HG02981 (cell line): ENCODE measurements around the gene TNPO3.
"Not testable (repeated sequence)": the region's sequence is repeated elsewhere in the genome, so short reads cannot be mapped to it uniquely, and the experiment has no call there.

Experiments
- ATAC-seq: cut with Tn5 transposase; IDR thresholded peaks from one replicate; pipeline ENCODE4 v1.9.1; 2021; ENCODE audit warnings: mild to moderate bottlenecking, moderate library complexity; ENCODE audit not compliant: unreplicated experiment

The TNPO3 gene

GRCh38 chr7:128968624-128969023 is 86.3 kb downstream of the TNPO3 start:
- ATAC-seq = no peak

- ATAC-seq = peak; percentile 83
Measured at GRCh38 chr7:128963327-128963757, 91.6 kb downstream of the TNPO3 start.

DNA sequence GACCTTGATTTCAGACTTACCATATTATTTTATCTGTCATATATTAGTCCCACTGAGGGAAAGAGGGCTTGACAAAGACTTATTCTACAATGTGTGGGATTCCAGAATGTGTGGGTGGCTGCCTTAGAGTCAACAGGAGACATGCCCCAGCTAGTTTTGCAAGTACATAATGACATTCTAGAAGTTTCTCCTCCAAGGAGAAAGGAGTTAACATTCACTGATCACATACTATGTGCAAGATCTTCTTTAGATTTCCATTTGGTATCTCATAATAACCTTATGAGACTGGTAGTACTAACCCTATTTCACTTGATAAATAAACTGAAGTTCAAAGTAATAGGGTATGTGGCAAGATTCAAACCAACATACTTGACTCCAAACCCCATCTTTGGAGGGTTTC is 92.0 kb downstream of the TNPO3 start:
- peak; percentile 10 for ATAC-seq

DNA sequence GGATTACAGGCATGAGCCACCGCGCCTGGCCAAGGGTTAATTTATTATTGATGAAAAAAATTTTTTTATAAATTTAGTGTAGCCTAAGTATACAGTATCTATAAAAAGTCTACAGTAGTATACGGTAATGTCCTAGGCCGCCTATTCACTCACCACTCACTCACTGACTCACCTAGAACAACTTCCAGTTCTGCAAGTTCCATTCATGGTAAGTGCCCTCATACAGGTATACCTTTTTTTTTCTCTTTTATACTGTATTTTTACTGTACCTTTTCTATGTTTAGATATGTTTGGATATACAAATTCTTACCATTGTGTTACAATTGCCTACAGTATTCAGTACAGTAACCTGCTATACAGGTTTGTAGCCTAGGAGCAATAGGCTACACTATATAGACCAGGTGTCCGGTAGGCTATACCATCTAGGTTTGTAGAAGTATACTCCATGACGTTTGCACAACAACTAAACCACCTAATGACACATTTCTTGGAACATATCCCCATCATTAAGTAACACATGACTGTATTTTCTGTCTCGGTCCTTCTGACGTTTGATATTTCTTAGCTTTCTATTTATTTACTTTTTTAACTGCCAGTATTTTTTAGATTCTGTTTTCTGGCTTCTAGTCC is 93.8 kb downstream of the TNPO3 start:
- ATAC-seq = no peak

GRCh38 chr7:128959296-128959695 is 95.6 kb downstream of the TNPO3 start:
- ATAC-seq = no peak

GRCh38 chr7:128955981-128956380 is 98.9 kb downstream of the TNPO3 start:
- ATAC-seq = no peak

DNA sequence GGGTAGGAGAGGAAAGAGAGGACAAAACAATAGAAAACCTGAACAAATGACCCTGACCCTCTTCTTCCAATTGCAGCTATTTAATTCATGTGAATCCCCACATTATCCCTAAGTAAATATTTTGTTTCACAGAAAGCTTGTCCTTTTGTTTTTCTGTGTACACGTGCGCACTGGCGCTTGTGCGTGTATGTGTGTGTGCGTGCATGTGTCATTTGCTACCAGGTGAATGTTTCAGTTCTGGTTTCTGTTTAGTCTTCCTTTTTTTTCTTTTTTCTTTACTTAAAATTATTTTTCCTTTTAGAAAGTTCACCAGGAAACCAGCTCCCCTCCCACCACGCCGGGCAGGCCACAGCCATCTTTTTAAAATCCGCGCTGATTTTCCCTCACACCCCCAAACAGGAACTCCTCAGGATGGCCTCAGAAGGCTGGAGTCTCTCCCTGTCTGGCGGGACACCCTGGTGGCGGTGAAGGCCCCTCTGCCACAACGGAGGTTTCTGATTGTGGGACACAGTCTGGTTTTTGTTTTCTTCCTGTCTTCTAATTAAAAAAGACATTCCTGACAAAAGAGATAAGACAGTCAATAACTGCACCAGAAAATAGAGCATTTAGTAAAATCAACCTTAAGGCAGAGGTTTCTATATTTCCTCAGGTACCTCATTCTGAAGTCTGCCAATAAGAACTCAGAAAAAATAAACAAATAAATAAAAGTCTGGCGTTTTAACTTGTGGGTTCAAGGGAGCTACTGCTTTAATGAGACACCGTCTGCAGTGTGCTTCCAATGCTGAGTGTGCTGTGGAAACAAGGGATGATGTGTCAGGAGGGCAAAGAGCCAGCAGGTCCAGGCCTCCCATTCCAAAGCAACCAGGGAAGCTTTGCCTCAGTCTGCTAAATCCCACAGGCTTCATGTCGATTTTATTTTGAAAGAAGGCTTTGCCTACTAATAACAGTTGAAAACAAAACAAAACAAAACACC is 99.8 kb downstream of the TNPO3 start:
- peak; percentile 62 for ATAC-seq

DNA sequence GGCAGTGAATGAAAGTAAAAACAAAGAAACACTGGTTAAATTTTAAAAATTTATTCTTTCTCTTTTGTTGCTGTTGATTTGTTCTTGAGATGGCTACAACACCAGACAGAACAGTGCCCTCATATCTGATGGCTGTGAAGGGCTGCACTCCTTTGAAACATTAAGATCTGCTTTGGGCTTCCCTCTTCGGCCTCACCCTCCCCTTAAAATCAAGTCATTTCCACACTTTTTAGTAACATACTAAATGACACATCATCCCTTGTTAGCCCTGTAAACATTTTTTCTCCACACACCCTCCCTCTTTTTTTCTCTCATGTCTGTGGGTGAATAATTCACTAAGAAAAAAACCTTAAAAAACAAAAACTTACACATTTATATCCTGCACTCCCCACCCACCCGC is 100.8 kb downstream of the TNPO3 start:
- ATAC-seq = no peak

DNA sequence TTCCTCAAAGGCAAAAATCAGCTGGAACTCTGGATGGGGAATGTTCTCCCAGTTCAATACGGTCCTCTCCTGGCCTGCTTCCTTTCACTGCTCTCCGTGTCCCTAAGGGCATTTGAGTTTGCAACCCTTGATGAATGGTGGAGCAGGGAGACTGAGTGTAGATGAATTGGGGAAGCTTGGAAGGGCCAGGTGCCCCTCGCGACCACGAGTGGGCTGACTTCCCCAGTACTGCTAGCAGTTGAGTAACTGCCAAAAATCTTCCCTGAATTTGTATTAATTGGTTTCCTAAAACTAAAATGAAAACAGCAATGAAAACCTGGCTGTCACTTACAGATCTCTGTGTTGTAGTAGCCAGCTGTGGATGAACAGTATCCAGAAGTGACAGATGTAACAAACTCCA is 103.6 kb downstream of the TNPO3 start:
- no peak for ATAC-seq

DNA sequence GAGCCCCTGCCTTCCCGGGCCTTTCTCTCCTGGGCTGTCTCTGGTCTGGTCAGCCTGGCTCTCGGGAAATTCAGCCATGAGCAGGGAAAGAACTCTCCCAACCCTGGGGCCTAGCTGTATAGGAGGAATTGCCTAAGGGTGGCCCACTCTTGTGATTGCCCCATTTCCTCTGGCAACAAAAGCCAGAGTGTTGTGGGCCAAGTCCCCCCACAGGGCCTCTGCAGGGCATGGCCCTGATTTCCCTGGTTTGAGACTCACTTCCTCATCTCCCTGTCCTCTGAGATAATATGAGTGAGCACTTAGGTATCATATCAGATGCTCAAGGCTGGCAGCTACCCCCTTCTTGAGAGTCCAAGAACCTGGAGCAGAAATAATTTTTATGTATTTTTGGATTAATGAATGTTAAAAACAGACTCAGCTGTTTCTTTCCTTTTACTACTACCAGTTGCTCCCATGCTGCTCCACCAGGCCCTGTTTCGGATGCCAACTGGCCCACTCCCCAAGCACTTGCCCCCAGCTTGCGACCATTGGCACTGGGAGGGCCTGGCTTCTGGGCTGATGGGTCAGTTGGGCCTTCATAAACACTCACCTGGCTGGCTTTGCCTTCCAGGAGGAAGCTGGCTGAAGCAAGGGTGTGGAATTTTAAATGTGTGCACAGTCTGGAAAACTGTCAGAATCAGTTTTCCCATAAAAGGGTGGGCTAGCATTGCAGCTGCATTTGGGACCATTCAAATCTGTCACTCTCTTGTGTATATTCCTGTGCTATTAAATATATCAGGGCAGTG is 105.7 kb downstream of the TNPO3 start:
- no peak for ATAC-seq

GRCh38 chr7:128948312-128948973 is 106.5 kb downstream of the TNPO3 start:
- no peak for ATAC-seq

- no peak for ATAC-seq
Measured at GRCh38 chr7:128947854-128948253, 107.1 kb downstream of the TNPO3 start.

GRCh38 chr7:128946936-128947830 is 107.7 kb downstream of the TNPO3 start:
- ATAC-seq = no peak

DNA sequence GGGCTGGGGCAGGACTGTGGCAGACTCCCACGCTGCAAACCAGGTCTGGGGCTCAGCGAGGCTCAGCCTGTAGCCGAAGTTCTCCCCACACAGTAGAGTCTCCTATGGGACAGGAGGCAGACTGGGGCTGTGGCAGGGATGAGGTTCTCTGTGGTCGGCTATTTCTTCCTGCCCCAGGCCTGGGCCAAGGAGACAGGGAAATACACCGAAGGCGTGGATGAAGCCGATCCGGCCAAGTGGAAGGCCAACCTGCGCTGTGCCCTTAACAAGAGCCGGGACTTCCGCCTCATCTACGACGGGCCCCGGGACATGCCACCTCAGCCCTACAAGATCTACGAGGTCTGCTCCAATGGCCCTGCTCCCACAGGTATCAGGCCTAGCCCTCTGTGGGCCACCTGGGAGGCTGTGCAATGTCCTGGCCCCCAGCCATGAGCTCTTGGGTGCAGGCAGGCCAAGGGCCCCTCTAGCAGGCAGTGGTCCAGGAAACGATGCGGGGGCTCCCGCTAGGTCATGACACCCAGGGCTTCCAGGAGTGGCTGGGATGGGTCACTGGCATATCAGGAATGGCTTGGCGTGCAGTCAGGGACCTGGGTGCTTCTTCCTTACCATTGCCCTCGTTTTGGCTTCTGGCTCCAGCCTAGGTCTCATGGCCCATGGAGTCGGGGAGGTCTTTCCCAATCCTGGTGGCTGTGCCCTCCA is 109.1 kb downstream of the TNPO3 start:
- ATAC-seq = no peak

GRCh38 chr7:128944487-128945236 is 110.2 kb downstream of the TNPO3 start:
- ATAC-seq = no peak

DNA sequence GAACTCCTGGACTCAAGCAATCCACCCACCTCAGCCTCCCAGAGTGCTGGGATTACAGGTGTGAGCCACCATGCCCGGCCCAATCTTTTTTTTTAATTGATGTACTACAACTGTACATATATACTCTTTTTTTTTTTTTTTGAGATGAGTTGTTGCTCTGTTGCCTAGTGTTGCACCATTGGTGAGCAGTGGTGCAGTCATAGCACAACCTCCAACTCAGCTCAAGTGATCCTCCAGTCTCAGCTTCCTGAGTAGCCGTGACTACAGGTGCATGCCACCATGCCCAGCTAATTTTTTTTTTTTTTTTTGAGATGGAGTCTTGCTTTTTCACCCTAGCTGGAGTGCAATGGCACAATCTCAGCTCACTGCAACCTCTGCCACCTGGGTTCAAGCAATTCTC is 111.7 kb downstream of the TNPO3 start:
- ATAC-seq = not testable (repeated sequence)

DNA sequence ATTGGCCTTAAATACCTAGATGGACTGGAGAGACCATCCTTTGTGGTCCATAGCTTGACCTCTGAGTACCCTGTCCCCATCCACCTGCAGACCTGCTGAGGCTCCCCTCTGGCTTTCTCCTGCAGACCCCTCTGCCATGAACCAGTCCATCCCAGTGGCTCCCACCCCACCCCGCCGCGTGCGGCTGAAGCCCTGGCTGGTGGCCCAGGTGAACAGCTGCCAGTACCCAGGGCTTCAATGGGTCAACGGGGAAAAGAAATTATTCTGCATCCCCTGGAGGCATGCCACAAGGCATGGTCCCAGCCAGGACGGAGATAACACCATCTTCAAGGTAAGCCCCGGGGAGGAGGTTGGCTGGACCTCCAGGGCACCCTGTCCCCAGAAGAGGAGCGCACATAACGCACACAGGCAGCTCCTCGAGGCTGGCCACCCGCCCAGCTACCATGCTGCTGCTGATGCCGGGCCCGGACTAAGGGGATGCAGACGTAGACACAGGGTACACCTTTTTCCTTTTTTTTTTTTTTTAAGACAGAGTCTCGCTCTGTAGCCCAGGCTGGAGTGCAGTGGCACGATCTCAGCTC is 112.9 kb downstream of the TNPO3 start:
- ATAC-seq = no peak

GRCh38 chr7:128941323-128941890 is 113.5 kb downstream of the TNPO3 start:
- no peak for ATAC-seq
